IPS-20b (cell line): ENCODE data around the gene FKTN.
"Not testable (repeated sequence)": the region's sequence is repeated elsewhere in the genome, so short reads cannot be mapped to it uniquely, and the experiment has no call there.

Experiments
- H3K27ac ChIP-seq: one replicate; pipeline ENCODE4 v1.5.1; 2013; ENCODE audit warnings: low read length
- H3K27me3 ChIP-seq: 2 replicates; pipeline ENCODE4 v1.6.1; 2013; ENCODE audit warnings: mild to moderate bottlenecking, low read length, inconsistent platforms; ENCODE audit not compliant: insufficient read depth
- H3K36me3 ChIP-seq: 2 replicates; pipeline ENCODE4 v1.6.1; 2013; ENCODE audit warnings: low read depth, mild to moderate bottlenecking, inconsistent platforms, low read length, moderate library complexity; ENCODE audit not compliant: insufficient read depth
- H3K4me1 ChIP-seq: 2 replicates; pipeline ENCODE4 v1.6.1; 2013; ENCODE audit warnings: mild to moderate bottlenecking, control low read depth, inconsistent platforms, low read length, moderate library complexity; ENCODE audit not compliant: insufficient read depth
- H3K4me3 ChIP-seq: 2 replicates; pipeline ENCODE4 v1.5.1; 2013; ENCODE audit warnings: mild to moderate bottlenecking, low read length, inconsistent platforms
- H3K9ac ChIP-seq: 2 replicates; pipeline ENCODE4 v1.6.1; 2013; ENCODE audit warnings: low read depth, mild to moderate bottlenecking, inconsistent platforms, low read length, moderate library complexity
- H3K9me3 ChIP-seq: 2 replicates; pipeline ENCODE4 v1.6.1; 2013; ENCODE audit warnings: mild to moderate bottlenecking, low read depth, low read length, inconsistent platforms; ENCODE audit not compliant: insufficient read depth

The FKTN gene

DNA sequence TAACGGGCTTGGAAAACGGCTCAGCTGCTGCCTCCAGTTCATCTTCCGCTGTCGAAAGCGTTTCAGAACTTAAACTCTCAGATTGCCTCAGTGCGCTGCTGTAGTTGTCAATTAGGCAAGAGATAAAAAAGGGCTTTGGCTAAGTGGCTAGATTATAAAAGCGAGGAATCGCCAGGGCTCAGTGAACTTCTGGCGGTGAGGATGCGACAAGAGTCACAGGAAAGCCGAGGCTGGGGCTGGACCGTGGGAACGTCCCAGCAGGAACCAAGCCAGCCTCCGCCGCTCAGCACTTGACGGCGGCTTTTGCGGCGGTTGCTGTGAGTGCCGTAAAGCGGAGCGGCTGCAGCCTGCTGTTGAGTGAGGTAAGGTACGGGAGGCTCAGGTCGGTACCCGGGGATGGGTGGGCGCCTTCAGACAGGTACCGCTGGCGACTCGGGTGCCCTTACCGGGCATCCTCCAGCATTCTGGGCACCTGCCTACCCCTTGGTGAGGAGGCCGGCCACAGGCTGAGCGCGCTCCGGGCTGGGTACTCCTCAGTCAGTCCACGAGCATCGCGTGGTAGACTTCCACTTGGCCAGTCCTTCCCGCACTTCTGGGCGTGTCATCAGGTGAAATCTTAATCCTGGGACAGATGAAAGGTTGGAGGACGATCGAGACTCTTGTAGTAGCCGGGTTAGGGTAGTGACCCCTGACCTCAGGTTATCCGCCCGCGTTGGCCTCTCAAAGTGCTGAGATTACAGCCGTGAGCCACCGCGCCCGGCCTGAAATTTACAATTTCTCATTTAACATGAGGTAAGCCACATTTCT is at the start of gene FKTN:
FKTN (plus strand) TSS at position 328 of the 807 bp plus-strand sequence. CDS start 16,902 bp downstream, outside the sequence.
- peak within 1 kb of the TSS; percentile 94 for H3K4me3 ChIP-seq
- H3K27ac ChIP-seq = no peak within 1 kb of the TSS
- peaks cover 15% of the 10 kb centered on the region; the same call in 1 of the 2 replicates for H3K27me3 ChIP-seq
- peaks cover 18% of the 10 kb centered on the region for H3K9me3 ChIP-seq
- peak within 1 kb of the TSS; percentile 79 for H3K9ac ChIP-seq
- H3K4me1 ChIP-seq = no peaks in the 10 kb centered on the region
- H3K36me3 ChIP-seq = 0 out of 2 replicates have a peak, but pooled peaks cover 3% of the 10 kb centered on the region

DNA sequence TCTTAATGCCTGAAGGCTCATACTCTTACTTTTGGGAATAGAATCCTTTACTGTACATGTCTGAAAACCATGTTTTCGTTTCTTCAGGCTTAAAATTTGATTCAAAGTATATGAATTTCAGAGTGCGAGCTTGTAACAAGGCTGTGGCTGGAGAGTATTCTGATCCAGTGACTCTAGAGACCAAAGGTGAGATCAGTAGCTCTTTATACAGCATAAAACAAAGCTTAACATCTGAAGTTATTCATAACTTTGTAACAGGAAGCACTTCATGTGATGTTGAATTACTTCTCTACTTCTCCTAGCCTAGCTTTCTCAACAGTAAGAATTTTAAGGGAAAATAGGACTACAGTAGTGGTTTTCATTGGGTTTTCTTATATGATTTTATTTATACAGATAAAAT is 49.4 kb upstream of the FKTN start:
- H3K27ac ChIP-seq = no peak overlapping the region
- H3K27me3 ChIP-seq = no peaks in the 10 kb centered on the region
- peaks cover 4% of the 10 kb centered on the region; the same call in 1 of the 2 replicates for H3K36me3 ChIP-seq
- no peak overlapping the region for H3K4me3 ChIP-seq
- peaks cover 5% of the 10 kb centered on the region; the same call in 1 of the 2 replicates for H3K4me1 ChIP-seq
- H3K9me3 ChIP-seq = no peaks in the 10 kb centered on the region
- H3K9ac ChIP-seq = no peak overlapping the region

GRCh38 chr9:105510024-105510423 is 47.9 kb upstream of the FKTN start:
- Histone ChIP-seq H3K9me3 (no peaks in the 10 kb centered on the region), H3K27me3 (no peaks in the 10 kb centered on the region), H3K4me1 (no peaks in the 10 kb centered on the region), H3K36me3 (peaks cover 18% of the 10 kb centered on the region; the same call in 1 of the 2 replicates), H3K27ac (no peak overlapping the region), H3K4me3 (no peak overlapping the region), H3K9ac (no peak overlapping the region)

- Histone ChIP-seq H3K9me3 (no peaks in the 10 kb centered on the region), H3K27ac (no peak overlapping the region), H3K27me3 (no peaks in the 10 kb centered on the region), H3K9ac (no peak overlapping the region), H3K36me3 (peaks cover 18% of the 10 kb centered on the region; the same call in 1 of the 2 replicates), H3K4me1 (no peaks in the 10 kb centered on the region), H3K4me3 (no peak overlapping the region)
Observed at GRCh38 chr9:105511446-105511845, 46.5 kb upstream of the FKTN start.

- Histone ChIP-seq H3K27ac (no peak overlapping the region), H3K36me3 (peaks cover 14% of the 10 kb centered on the region; the same call in 1 of the 2 replicates), H3K9me3 (no peaks in the 10 kb centered on the region), H3K27me3 (no peaks in the 10 kb centered on the region), H3K4me1 (no peaks in the 10 kb centered on the region), H3K9ac (no peak overlapping the region), H3K4me3 (no peak overlapping the region)
Observed at GRCh38 chr9:105515811-105516413, 42.0 kb upstream of the FKTN start.

DNA sequence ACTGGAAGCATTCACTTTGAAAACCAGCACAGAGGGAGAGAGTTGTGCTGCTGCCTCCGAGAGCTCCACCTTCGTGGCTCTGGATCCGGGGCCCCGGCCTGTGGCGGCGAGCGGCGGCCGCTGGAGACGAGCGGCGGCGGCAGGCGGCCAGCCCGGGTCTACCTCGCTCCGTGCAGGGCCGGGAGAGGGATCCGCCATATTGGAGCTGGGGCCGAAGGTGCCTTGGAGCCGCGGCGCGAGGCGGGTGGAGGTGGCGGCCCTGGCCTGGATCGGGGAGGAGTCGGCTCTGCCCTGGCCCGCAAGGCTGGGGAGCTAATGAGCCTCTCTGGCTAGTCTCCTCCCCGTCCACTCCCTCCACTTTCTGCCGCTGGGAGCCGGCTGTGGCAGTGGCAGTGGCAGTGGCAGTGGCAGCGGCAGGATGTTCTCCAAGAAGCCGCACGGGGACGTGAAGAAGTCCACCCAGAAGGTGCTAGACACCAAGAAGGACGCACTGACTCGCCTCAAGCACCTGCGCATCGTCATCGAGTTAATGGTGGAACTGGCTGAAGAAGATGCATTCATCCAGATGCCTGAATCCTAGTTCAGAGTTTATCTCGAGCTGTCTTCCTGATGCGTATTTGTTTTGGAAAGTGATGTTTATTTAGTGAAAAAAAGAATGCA is 38.1 kb upstream of the FKTN start:
- not testable (repeated sequence) for H3K27ac ChIP-seq, H3K4me1 ChIP-seq, H3K4me3 ChIP-seq, H3K9me3 ChIP-seq, H3K36me3 ChIP-seq, H3K9ac ChIP-seq, H3K27me3 ChIP-seq

DNA sequence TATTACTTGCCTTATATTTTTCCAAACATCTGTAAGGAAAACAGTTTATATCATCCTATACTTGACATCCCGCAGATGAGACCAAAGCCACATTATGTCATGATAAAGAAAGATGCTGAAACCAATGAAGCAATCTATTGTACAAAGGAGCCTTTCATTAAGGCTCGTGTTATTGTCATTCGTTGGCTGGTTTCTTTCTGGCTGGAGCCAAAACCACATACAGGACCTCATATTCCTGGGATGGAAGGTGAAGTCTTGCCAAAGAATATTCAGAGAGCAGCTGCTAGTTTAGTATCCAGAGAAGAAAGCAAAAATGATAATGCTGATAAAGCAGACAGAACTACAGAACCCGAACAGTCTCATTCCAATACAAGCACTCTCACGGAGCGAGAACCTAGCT is 36.9 kb upstream of the FKTN start:
- not testable (repeated sequence) for H3K36me3 ChIP-seq, H3K4me3 ChIP-seq, H3K4me1 ChIP-seq, H3K27ac ChIP-seq, H3K9ac ChIP-seq, H3K27me3 ChIP-seq, H3K9me3 ChIP-seq

- H3K36me3 ChIP-seq, H3K27ac ChIP-seq, H3K9me3 ChIP-seq, H3K9ac ChIP-seq, H3K4me1 ChIP-seq, H3K4me3 ChIP-seq, H3K27me3 ChIP-seq: not testable (repeated sequence)
Observed at GRCh38 chr9:105522618-105523385, 35.1 kb upstream of the FKTN start.

GRCh38 chr9:105531530-105531929 is 26.4 kb upstream of the FKTN start:
- H3K36me3 ChIP-seq = peaks cover 15% of the 10 kb centered on the region; the same call in 1 of the 2 replicates
- H3K27me3 ChIP-seq = no peaks in the 10 kb centered on the region
- H3K9ac ChIP-seq = no peak overlapping the region
- H3K9me3 ChIP-seq = no peaks in the 10 kb centered on the region; the same call in 1 of the 2 replicates
- no peaks in the 10 kb centered on the region for H3K4me1 ChIP-seq
- no peak overlapping the region for H3K27ac ChIP-seq
- H3K4me3 ChIP-seq = no peak overlapping the region

DNA sequence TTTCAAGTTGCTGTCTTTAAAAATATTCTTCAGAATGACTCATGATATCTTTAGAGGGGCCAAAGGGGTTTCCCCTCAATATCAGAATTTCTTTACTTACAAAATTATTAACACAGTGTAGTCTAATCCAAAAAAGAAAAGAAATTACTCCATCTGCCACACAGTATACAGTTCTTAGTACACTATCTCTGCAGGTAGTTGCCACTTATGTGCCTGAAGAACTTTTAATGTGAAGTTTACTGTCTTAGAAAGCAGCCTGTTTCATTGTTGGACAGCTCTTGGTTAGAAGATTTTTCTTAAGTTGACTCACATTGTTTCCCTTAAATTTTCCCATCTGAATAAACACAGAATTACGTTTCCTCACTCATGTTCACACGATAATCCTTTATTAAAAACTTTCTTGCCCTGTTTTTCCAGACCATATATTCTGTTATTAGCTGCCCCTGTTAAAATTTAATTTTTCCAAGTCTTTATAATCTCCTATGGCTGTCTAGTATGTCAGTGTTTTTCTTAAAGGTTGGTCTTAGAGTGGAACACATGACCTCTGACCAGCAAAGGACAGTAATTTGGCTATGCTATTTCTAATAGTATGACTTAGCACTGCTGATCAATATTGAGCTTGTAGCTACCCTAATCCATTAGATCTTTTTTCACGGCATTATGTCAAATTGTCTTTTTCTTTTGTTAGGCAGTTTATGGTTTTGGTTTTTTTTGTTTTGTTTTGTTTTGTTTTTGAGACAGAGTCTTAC is 21.8 kb upstream of the FKTN start:
- Histone ChIP-seq H3K4me1 (no peaks in the 10 kb centered on the region), H3K4me3 (no peak overlapping the region), H3K27ac (no peak overlapping the region), H3K27me3 (no peaks in the 10 kb centered on the region), H3K9ac (no peak overlapping the region), H3K9me3 (no peaks in the 10 kb centered on the region), H3K36me3 (peaks cover 15% of the 10 kb centered on the region; the same call in 1 of the 2 replicates)

DNA sequence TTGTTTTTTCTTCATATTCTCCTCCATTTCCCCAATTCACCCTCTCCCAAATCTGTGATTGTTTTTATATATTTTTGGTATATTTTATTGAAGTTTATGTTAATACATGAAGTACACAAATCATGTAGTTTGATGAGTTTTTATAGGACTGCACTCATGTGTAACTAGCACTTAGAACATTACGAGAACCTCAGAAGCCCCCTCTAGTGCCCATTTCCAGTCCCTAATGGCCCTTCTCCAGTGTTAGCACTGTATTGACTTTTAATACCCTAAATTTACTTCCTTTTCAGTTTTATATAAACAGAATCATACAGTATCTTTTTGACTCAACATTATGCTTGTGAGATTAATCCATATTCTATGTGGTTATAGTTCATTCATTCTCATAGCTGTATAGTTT is 18.5 kb upstream of the FKTN start:
- Histone ChIP-seq H3K27ac (no peak overlapping the region), H3K4me1 (no peaks in the 10 kb centered on the region), H3K27me3 (no peaks in the 10 kb centered on the region), H3K9me3 (no peaks in the 10 kb centered on the region), H3K36me3 (peaks cover 15% of the 10 kb centered on the region; the same call in 1 of the 2 replicates), H3K9ac (no peak overlapping the region), H3K4me3 (no peak overlapping the region)
